ENCODE data around the gene SLC4A7. TPM values are rescaled to one million over a fixed set of nuclear protein-coding genes. Genes with fewer than 3 reads are reported as not detected.

The SLC4A7 gene
- total and polyA plus RNA-seq, 2 donors (not counting 3 experiments of a cell fraction or from before 2014, with no cell fraction given): 7.8 to 50.9 TPM

GRCh38 chr3:27454914-27455313 lies 29.3 kb downstream of the SLC4A7 start:
- H2AFZ ChIP-seq (ENCODE audit: low read depth, low read length): no peak overlapping the region
- H3K9ac ChIP-seq (replicated peaks; ENCODE audit: extremely low read depth, insufficient read depth, low read length): no peak overlapping the region
- dilution Hi-C loops (cut with MboI; ENCODE audit: extremely low pct_ligation_motif_present, low sequenced_read_pairs): no loop called here
- TF ChIP-seq GATA2 (IDR thresholded peaks at IDR 0.05; ENCODE audit: insufficient read depth, insufficient read length, low read depth, low read length) (no peak), POLR2AphosphoS5 (IDR thresholded peaks at IDR 0.05; ENCODE audit: insufficient read depth, low read depth, low read length) (no peak), EZH2 (IDR thresholded peaks at IDR 0.05; ENCODE audit: borderline replicate concordance, low read depth, low read length, severe bottlenecking) (no peak), MYC (IDR thresholded peaks at IDR 0.05; ENCODE audit: low read depth, low read length) (no peak), FOS (IDR thresholded peaks at IDR 0.05; ENCODE audit: borderline replicate concordance, insufficient read depth, low read length) (no peak), POLR2A (IDR thresholded peaks at IDR 0.05; ENCODE audit: low read depth, low read length) (no peak), JUN (IDR thresholded peaks at IDR 0.05; ENCODE audit: borderline replicate concordance, insufficient read depth, insufficient read length, low read depth) (no peak)
- TF ChIP-seq, protein P1, sequence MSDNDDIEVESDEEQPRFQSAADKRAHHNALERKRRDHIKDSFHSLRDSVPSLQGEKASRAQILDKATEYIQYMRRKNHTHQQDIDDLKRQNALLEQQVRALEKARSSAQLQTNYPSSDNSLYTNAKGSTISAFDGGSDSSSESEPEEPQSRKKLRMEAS (IDR thresholded peaks at IDR 0.05; ENCODE audit: insufficient read depth, insufficient read length): no peak
- TF ChIP-seq, protein P2, sequence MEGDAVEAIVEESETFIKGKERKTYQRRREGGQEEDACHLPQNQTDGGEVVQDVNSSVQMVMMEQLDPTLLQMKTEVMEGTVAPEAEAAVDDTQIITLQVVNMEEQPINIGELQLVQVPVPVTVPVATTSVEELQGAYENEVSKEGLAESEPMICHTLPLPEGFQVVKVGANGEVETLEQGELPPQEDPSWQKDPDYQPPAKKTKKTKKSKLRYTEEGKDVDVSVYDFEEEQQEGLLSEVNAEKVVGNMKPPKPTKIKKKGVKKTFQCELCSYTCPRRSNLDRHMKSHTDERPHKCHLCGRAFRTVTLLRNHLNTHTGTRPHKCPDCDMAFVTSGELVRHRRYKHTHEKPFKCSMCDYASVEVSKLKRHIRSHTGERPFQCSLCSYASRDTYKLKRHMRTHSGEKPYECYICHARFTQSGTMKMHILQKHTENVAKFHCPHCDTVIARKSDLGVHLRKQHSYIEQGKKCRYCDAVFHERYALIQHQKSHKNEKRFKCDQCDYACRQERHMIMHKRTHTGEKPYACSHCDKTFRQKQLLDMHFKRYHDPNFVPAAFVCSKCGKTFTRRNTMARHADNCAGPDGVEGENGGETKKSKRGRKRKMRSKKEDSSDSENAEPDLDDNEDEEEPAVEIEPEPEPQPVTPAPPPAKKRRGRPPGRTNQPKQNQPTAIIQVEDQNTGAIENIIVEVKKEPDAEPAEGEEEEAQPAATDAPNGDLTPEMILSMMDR (IDR thresholded peaks at IDR 0.05; ENCODE audit: extremely low read depth in 1 of 2, insufficient read depth in 1 of 2, low read depth in 1 of 2, low read length in 2 of 2): no peak
- ChIA-PET CTCF (interaction anchor here (1.0 to 1.5 kb wide), 3 partner anchors 12 to 226 kb away, joined by 3 to 10 read pairs (median 5); no protein-coding TSS in a partner anchor), POLR2A (no interaction called here)
- intact Hi-C loops (cut with micrococcal nuclease): loop anchor here (10.0 kb wide), 1 partner anchor 890 kb away; the partner anchor contains the start of genes AZI2 and ZCWPW2
- H3K79me2 ChIP-seq (ENCODE audit: control insufficient read depth, insufficient read depth, low read length): peaks cover 96% of the 10 kb centered on the region
- no peak overlapping the region for H3K27ac ChIP-seq (ENCODE audit: insufficient read depth, low read depth, low read length)
- no peaks in the 10 kb centered on the region for H3K4me1 ChIP-seq (ENCODE audit: control insufficient read depth, extremely low read depth, insufficient read depth, low read length)
- no peaks in the 10 kb centered on the region for H3K9me1 ChIP-seq (replicated peaks; ENCODE audit: control insufficient read depth, extremely low read depth, insufficient read depth, low read length)
- H3K4me2 ChIP-seq (ENCODE audit: insufficient read depth, low read length): no peak overlapping the region
- no peaks in the 10 kb centered on the region for H3K27me3 ChIP-seq (ENCODE audit: control insufficient read depth in 2 of 2, insufficient read depth in 2 of 2, low read length in 2 of 2)
- FAIRE-seq: no peak
- H3K9me3 ChIP-seq (replicated peaks; ENCODE audit: control insufficient read depth, insufficient read depth, low read length): no peaks in the 10 kb centered on the region
- DNase-seq (ENCODE audit: low read depth, low spot score): peak; percentile 53
- no TSS peak for BruUV-seq (replicated peaks)
- no peaks in the 10 kb centered on the region for H3K36me3 ChIP-seq (ENCODE audit: control insufficient read depth in 2 of 2, extremely low read depth in 1 of 2, insufficient read depth in 2 of 2, low read length in 2 of 2)
- peaks cover 2% of the 10 kb centered on the region for H4K20me1 ChIP-seq (replicated peaks; ENCODE audit: control insufficient read depth, extremely low read depth, insufficient read depth, low read length)
- no peak overlapping the region for H3K4me3 ChIP-seq (replicated peaks in 1 of 3; ENCODE audit: insufficient read depth in 1 of 3, low read depth in 1 of 3, low read length in 3 of 3)

Data from endothelial cell of umbilical vein (primary cell).